Fibroblast of skin of left biceps (primary cell): ENCODE measurements around the gene GORASP2.

Experiments
- DNase-seq, 2 experiments: peaks; one replicate each; pipeline ENCODE4 v3.0.0-alpha.2; 2013; ENCODE audit warnings: low read depth in 2 of 2

The GORASP2 gene

GRCh38 chr2:170923799-170924198 lies 5.3 kb upstream of the GORASP2 start:
- no peak for DNase-seq

GRCh38 chr2:170924969-170925368 lies 4.1 kb upstream of the GORASP2 start:
- no peak for DNase-seq

- no peak for DNase-seq
Measured at GRCh38 chr2:170925923-170926322, 3.1 kb upstream of the GORASP2 start.

GRCh38 chr2:170926743-170927297 lies 2.2 kb upstream of the GORASP2 start:
- no peak for DNase-seq

GRCh38 chr2:170928036-170928823 lies 823 bp upstream of the GORASP2 start:
- no peak for DNase-seq

GRCh38 chr2:170929686-170930050 lies 615 bp downstream of the GORASP2 start:
- DNase-seq: no peak

- no peak for DNase-seq
Measured at GRCh38 chr2:170930131-170930990, 1.3 kb downstream of the GORASP2 start.

GRCh38 chr2:170930991-170931266 lies 1.9 kb downstream of the GORASP2 start:
- no peak for DNase-seq

GRCh38 chr2:170932166-170932565 lies 3.1 kb downstream of the GORASP2 start:
- no peak for DNase-seq

GRCh38 chr2:170932948-170933347 lies 3.9 kb downstream of the GORASP2 start:
- DNase-seq: no peak

- DNase-seq: no peak
Measured at GRCh38 chr2:170937709-170938379, 8.8 kb downstream of the GORASP2 start.

- no peak for DNase-seq
Measured at GRCh38 chr2:170940066-170940465, 11.0 kb downstream of the GORASP2 start.

- DNase-seq: no peak
Measured at GRCh38 chr2:170942615-170943014, 13.6 kb downstream of the GORASP2 start.

- no peak for DNase-seq
Measured at GRCh38 chr2:170943041-170943440, 14.0 kb downstream of the GORASP2 start.

- no peak for DNase-seq
Measured at GRCh38 chr2:170943596-170943995, 14.5 kb downstream of the GORASP2 start.

GRCh38 chr2:170944545-170944944 lies 15.5 kb downstream of the GORASP2 start:
- DNase-seq: no peak

GRCh38 chr2:170949415-170949814 lies 20.4 kb downstream of the GORASP2 start:
- DNase-seq: no peak

- no peak for DNase-seq
Measured at GRCh38 chr2:170950221-170950761, 21.2 kb downstream of the GORASP2 start.

- DNase-seq: no peak
Measured at GRCh38 chr2:170953941-170954340, 24.9 kb downstream of the GORASP2 start.

GRCh38 chr2:170963386-170963785 lies 34.3 kb downstream of the GORASP2 start:
- no peak for DNase-seq

GRCh38 chr2:170965446-170966225 lies 36.6 kb downstream of the GORASP2 start:
- DNase-seq: no peak
